Spleen (tissue), 11 donors: ENCODE results near the gene NANOG. TPM values are rescaled to one million over a fixed set of nuclear protein-coding genes. Genes with fewer than 3 reads are reported as not detected.
"Not testable (repeated sequence)": the region's sequence is repeated elsewhere in the genome, so short reads cannot be mapped to it uniquely, and the experiment has no call there.

Experiments used
- DNase-seq: peaks from one replicate; pipeline ENCODE4 v3.0.0-alpha.2; 2020
- H3K27ac ChIP-seq, 8 donors: fragments of 200-600 bp; sonication (generic) in 7 of 8; 1 replicate in 4 of 8; 2 replicates in 4 of 8; pipeline versions ENCODE4 v1.5.0 to v1.8.0; 2016 to 2021; ENCODE audit warnings: inconsistent platforms in 4 of 8, mild to moderate bottlenecking in 4 of 8, moderate library complexity in 1 of 8
- H3K27me3 ChIP-seq, 7 donors: fragments of 200-600 bp; sonication (generic) in 6 of 7; replicated peaks in 1 of 7; 1 replicate in 4 of 7; 2 replicates in 3 of 7; pipeline versions ENCODE4 v1.5.0 to v1.8.0; 2016 to 2021; ENCODE audit warnings: inconsistent platforms in 3 of 7, mild to moderate bottlenecking in 1 of 7
- H3K36me3 ChIP-seq, 6 donors: fragments of 200-600 bp; sonication (generic) in 5 of 6; 1 replicate in 4 of 6; 2 replicates in 2 of 6; pipeline versions ENCODE4 v1.5.0 to v1.8.0; 2016 to 2021; ENCODE audit warnings: inconsistent platforms in 2 of 6
- H3K4me1 ChIP-seq, 6 donors: fragments of 200-600 bp; sonication (generic) in 5 of 6; 1 replicate in 3 of 6; 2 replicates in 3 of 6; pipeline versions ENCODE4 v1.5.0 to v1.8.0; 2016 to 2021; ENCODE audit warnings: inconsistent platforms in 3 of 6
- H3K4me3 ChIP-seq, 8 donors: fragments of 200-600 bp; sonication (generic) in 7 of 8; 1 replicate in 4 of 8; 2 replicates in 4 of 8; pipeline versions ENCODE4 v1.5.0 to v1.8.0; 2016 to 2021; ENCODE audit warnings: inconsistent platforms in 4 of 8, mild to moderate bottlenecking in 4 of 8, moderate library complexity in 2 of 8
- H3K9me3 ChIP-seq, 8 donors: fragments of 200-600 bp; sonication (generic) in 7 of 8; 1 replicate in 4 of 8; 2 replicates in 4 of 8; pipeline versions ENCODE4 v1.5.0 to v1.8.0; 2016 to 2021; ENCODE audit warnings: inconsistent platforms in 4 of 8
- POLR2A ChIP-seq, 3 donors: fragments of 450-650 bp; IDR thresholded peaks; one replicate each; pipeline ENCODE4 v1.5.1; 2017; ENCODE audit warnings: antibody characterized with exemption in 3 of 3, mild to moderate bottlenecking in 1 of 3
- POLR2AphosphoS5 ChIP-seq, 3 donors: sonication (generic); formaldehyde crosslinking; IDR thresholded peaks; one replicate each; pipeline ENCODE4 v1.5.1; 2017; ENCODE audit warnings: antibody characterized with exemption in 3 of 3
- WGBS, 5 donors: extraction: QIAGEN DNeasy Blood & Tissue Kit in 3 of 5; methylation state at CpG; one replicate each; pipeline versions ENCODE4 v1.1.5 to v1.1.7; 2013 to 2018; 5-methylcytosine and 5-hydroxymethylcytosine counted together
- intact Hi-C: fragments of 100-400 bp; cut with DNase I; formaldehyde crosslinking; loops from one replicate; pipeline ENCODE4 v1.15.0; 2023; ENCODE audit warnings: low total_unique reads
- polyA plus RNA-seq, 3 donors: library from polyadenylated mRNA; stranded (reverse); fragments of 200-250 nt; gene quantifications; one replicate each; pipeline ENCODE4 v1.2.1, GENCODE V29; 2013
- total RNA-seq, 7 donors: library from RNA; depleted of rRNA in 3 of 7; stranded (reverse); fragments of >200 nt in 3 of 7; fragmentation: NEBNext Ultra II Directional in 4 of 7; extraction: Animal tissue kit (Norgen Biotek cat#: 25700) in 4 of 7; gene quantifications; one replicate each; pipeline versions ENCODE4 v1.1.0 to v1.2.1, GENCODE V29; 2016 to 2021
- TF ChIP-seq, protein P1 (sequence below), 11 experiments: fragments of 200-600 bp in 7 of 11; fragments of 450-650 bp in 4 of 11; sonication (generic) in 4 of 11; IDR thresholded peaks in 8 of 11; conservative IDR thresholded peaks in 3 of 11; 1 replicate in 7 of 11; 2 replicates in 4 of 11; pipeline versions ENCODE4 v1.4.0 to v1.8.0; 2016 to 2021; ENCODE audit warnings: antibody characterized with exemption in 11 of 11, inconsistent platforms in 4 of 11, mild to moderate bottlenecking in 1 of 11
- donor health status: healthy with polysubstance abuse.
- donor health status: DM: no; HTN: no; CAD: no; lungs with moderate emphysema.
- donor health status: DM: no; HTN: no; CAD: no.
- donor health status: Bipolar disorder and iron deficiency.
- donor health status: healthy.
- donor health status: DM: no; HTN: no; CAD: no.
- donor health status: DM: yes; HTN: yes; CAD: no.

NANOG gene
- total and polyA plus RNA-seq, 10 donors: 0.02 to 0.66 (median 0.37) TPM; not detected in 5

DNA sequence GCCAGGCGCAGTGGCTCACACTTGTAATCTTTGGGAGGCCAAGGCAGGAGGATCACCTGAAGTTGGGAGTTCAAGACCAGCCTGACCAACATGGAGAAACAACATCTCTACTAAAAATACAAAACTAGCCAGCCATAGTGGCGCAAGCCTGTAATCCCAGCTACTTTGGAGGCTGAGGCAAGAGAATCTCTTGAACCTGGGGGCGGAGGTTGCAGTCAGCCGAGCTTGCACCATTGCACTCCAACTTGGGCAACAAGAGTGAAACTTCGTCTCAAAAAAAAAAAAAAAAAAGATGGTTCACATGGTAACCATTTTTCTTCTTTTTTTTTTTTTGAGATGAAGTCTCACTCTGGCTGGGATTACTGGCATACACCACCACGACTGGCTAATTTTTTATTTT is 48.2 kb downstream of the NANOG start:
- H3K4me3 ChIP-seq: peak overlapping the region in 1 of 8 donors; percentile 7
- peak; percentile 87 for DNase-seq
- H3K27ac ChIP-seq: peak overlapping the region in 6 of 8 donors; percentile 48 to 85 (median 65)
- peaks cover 0 to 4% (median 0%) of the 10 kb centered on the region in 7 donors for H3K27me3 ChIP-seq
- 57 to 87% (median 78%) methylated on average over 6 of the region's 6 CpGs for WGBS, 5 donors
- no peaks in the 10 kb centered on the region for H3K36me3 ChIP-seq
- H3K9me3 ChIP-seq: no peaks in the 10 kb centered on the region
- TF ChIP-seq POLR2AphosphoS5 (IDR thresholded peaks at IDR 0.05): no peak
- TF ChIP-seq, protein P1, sequence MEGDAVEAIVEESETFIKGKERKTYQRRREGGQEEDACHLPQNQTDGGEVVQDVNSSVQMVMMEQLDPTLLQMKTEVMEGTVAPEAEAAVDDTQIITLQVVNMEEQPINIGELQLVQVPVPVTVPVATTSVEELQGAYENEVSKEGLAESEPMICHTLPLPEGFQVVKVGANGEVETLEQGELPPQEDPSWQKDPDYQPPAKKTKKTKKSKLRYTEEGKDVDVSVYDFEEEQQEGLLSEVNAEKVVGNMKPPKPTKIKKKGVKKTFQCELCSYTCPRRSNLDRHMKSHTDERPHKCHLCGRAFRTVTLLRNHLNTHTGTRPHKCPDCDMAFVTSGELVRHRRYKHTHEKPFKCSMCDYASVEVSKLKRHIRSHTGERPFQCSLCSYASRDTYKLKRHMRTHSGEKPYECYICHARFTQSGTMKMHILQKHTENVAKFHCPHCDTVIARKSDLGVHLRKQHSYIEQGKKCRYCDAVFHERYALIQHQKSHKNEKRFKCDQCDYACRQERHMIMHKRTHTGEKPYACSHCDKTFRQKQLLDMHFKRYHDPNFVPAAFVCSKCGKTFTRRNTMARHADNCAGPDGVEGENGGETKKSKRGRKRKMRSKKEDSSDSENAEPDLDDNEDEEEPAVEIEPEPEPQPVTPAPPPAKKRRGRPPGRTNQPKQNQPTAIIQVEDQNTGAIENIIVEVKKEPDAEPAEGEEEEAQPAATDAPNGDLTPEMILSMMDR (IDR thresholded peaks at IDR 0.05 in 8 of 11, conservative IDR thresholded peaks at IDR 0.05 in 3 of 11): no peak
- TF ChIP-seq POLR2A (IDR thresholded peaks at IDR 0.05): no peak
- H3K4me1 ChIP-seq: peaks cover 0 to 10% (median 0%) of the 10 kb centered on the region in 6 donors
- intact Hi-C loops: no loop called here

DNA sequence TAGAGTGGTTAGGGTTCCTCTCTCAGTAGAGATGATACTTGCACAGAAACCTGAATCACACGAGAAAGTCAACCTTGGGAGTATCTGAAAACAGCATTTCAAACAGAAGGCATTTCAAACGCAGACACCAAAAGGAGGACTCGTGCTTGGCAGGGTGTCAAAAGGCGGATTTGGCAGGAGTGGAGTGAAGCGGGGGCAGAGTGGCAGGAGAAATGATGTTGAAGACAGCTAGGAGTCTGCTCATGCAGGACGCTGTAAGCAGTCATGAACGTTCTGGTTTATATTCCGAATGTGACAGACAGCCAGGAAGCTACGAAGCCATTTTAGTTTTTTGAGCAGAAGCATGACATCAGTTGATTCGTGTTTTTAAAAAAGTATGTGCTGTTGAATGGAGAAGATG is 50.0 kb downstream of the NANOG start:
- H3K27me3 ChIP-seq, H3K4me3 ChIP-seq, DNase-seq, H3K36me3 ChIP-seq, intact Hi-C loops, H3K9me3 ChIP-seq, H3K27ac ChIP-seq: not testable (repeated sequence)
- 80 to 90% (median 85%) methylated on average over 5 to 10 of the region's 10 CpGs for WGBS, 5 donors
- H3K4me1 ChIP-seq: peaks cover 0 to 14% (median 0%) of the 10 kb centered on the region in 6 donors

DNA sequence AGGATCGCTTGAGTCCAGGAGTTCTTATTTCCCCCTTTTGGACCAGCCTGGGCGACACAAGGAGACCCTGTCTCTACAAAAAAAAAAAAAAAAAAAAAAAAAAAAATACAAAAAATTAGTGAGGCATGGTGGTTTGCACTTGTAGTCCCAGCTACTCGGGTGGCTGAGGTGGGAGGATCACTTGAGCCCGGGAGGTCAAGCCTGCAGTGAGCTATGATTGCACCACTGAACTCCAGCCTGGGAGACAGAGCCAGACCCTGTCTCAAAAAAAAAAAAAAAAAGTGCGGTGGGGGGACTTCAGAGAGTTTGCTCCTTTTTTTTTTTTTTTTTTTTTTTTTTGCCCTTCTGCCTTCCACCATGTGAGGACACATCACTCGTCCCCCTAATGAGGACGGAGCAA is 50.6 kb downstream of the NANOG start:
- H3K27ac ChIP-seq, DNase-seq, H3K36me3 ChIP-seq, H3K4me3 ChIP-seq, H3K9me3 ChIP-seq, intact Hi-C loops: not testable (repeated sequence)
- 77 to 97% (median 87%) methylated on average over 6 to 7 of the region's 7 CpGs for WGBS, 5 donors
- peaks cover 0 to 10% (median 0%) of the 10 kb centered on the region in 7 donors for H3K27me3 ChIP-seq
- peaks cover 0 to 15% (median 0%) of the 10 kb centered on the region in 6 donors for H3K4me1 ChIP-seq

DNA sequence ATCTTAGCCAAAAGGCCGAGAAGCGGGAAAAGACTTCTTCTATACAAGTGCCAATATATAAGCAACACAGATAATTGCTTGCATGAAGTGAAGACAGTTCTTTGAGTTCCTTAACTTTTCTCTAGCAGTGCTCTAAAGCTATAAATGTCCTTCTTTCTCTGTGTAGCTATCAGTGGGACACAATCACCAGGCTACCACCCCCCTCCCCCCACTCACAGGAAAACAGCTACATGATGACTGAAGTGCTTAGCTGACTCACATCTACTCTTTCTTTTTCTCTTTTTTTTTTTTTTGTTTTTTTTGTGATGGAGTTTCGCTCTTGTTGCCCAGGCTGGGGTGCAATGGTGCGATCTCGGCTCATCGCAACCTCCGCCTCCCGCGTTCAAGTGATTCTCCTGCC is 53.2 kb downstream of the NANOG start:
- Histone ChIP-seq H3K27me3 (peaks cover 0 to 14% (median 0%) of the 10 kb centered on the region in 7 donors), H3K27ac (peak overlapping the region in 5 of 8 donors; percentile 72 to 87 (median 80)), H3K4me3 (peak overlapping the region in 1 of 8 donors; percentile 25), H3K4me1 (peaks cover 0 to 15% (median 0%) of the 10 kb centered on the region in 6 donors)
- DNase-seq, H3K9me3 ChIP-seq, H3K36me3 ChIP-seq, intact Hi-C loops: not testable (repeated sequence)
- WGBS, 5 donors: 94 to 98% (median 96%) methylated on average over 9 of the region's 9 CpGs

DNA sequence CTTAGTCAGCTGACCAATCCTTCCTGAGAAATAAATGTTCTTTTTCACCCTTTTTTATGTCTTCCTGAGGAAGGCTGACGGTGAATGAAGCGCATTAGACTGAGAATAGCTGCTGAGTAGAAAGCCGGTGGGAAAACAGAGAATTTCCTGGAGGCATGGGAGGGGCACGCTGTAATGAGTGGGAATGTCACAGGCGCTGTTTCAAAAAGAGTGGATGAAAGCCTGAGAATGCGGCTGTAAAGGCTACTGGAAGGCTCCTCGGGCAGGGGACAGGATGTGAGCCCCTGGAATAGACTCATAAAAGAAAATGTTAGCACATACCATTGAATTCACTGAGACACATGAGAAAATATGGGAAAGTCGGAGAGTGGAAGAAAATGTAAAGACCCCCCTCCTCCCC is 53.9 kb downstream of the NANOG start:
- H3K9me3 ChIP-seq, DNase-seq, H3K36me3 ChIP-seq, intact Hi-C loops: not testable (repeated sequence)
- Histone ChIP-seq H3K27me3 (peaks cover 0 to 14% (median 0%) of the 10 kb centered on the region in 7 donors), H3K4me1 (peaks cover 0 to 11% (median 0%) of the 10 kb centered on the region in 6 donors), H3K4me3 (peak overlapping the region in 1 of 8 donors; percentile 25), H3K27ac (peak overlapping the region in 6 of 8 donors; percentile 36 to 87 (median 76))
- WGBS, 5 donors: 15 to 41% (median 33%) methylated on average over 4 to 6 of the region's 8 CpGs

DNA sequence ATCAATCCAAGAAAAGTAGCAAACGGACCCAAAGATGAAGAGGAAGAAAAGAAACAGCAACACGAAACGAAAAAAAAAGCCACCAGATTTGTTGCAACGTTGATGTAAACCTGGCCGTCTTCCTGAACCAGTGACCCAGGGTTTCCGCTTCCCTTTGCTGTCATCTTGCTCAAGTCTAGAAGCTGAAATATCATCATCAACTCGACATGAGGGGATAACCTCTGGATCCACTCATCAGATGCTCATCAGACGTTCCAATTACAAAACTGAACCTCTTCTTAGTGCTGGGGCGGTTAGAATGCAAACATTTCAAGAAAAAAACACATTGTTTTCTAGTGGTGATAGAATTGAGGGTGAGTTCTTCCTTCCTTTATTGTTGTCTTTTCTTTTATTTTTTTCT is 54.4 kb downstream of the NANOG start:
- 0 to 15% (median 10%) methylated on average over 3 of the region's 9 CpGs for WGBS, 5 donors
- DNase-seq, H3K36me3 ChIP-seq, H3K4me1 ChIP-seq, intact Hi-C loops, H3K9me3 ChIP-seq: not testable (repeated sequence)
- Histone ChIP-seq H3K4me3 (peak overlapping the region in 1 of 8 donors; percentile 43), H3K27me3 (peaks cover 0 to 18% (median 0%) of the 10 kb centered on the region in 7 donors), H3K27ac (peak overlapping the region in 7 of 8 donors; percentile 44 to 88 (median 79))

DNA sequence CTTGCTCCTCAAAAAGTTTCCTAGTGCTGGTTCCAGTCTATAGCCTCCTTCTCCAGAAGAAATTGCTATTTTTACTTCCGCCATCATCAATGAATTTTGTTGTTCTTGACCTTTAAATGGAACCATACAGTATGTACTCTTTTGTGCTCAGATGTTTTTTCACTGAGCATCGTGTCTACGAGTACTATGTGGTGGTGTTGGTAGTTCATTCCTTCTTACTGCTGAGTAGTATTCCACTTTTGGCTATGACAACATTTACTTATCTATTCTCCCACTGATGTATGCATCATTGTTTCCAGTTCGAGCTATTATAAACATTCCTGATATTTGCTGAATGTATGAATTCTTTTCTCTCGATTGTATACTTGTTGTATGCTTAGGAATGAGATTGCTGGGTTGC is 54.9 kb downstream of the NANOG start:
- Histone ChIP-seq H3K4me1 (peaks cover 0 to 6% (median 0%) of the 10 kb centered on the region in 6 donors), H3K36me3 (no peaks in the 10 kb centered on the region), H3K4me3 (peak overlapping the region in 1 of 8 donors; percentile 43), H3K9me3 (no peaks in the 10 kb centered on the region), H3K27me3 (peaks cover 0 to 24% (median 0%) of the 10 kb centered on the region in 7 donors), H3K27ac (peak overlapping the region in 7 of 8 donors; percentile 44 to 88 (median 79))
- TF ChIP-seq POLR2AphosphoS5 (IDR thresholded peaks at IDR 0.05): no peak
- TF ChIP-seq, protein P1 (IDR thresholded peaks at IDR 0.05 in 8 of 11, conservative IDR thresholded peaks at IDR 0.05 in 3 of 11): no peak
- TF ChIP-seq POLR2A (IDR thresholded peaks at IDR 0.05): no peak
- intact Hi-C loops: no loop called here
- WGBS, 5 donors: 78 to 93% (median 88%) methylated on average over 5 of the region's 5 CpGs
- no peak for DNase-seq

DNA sequence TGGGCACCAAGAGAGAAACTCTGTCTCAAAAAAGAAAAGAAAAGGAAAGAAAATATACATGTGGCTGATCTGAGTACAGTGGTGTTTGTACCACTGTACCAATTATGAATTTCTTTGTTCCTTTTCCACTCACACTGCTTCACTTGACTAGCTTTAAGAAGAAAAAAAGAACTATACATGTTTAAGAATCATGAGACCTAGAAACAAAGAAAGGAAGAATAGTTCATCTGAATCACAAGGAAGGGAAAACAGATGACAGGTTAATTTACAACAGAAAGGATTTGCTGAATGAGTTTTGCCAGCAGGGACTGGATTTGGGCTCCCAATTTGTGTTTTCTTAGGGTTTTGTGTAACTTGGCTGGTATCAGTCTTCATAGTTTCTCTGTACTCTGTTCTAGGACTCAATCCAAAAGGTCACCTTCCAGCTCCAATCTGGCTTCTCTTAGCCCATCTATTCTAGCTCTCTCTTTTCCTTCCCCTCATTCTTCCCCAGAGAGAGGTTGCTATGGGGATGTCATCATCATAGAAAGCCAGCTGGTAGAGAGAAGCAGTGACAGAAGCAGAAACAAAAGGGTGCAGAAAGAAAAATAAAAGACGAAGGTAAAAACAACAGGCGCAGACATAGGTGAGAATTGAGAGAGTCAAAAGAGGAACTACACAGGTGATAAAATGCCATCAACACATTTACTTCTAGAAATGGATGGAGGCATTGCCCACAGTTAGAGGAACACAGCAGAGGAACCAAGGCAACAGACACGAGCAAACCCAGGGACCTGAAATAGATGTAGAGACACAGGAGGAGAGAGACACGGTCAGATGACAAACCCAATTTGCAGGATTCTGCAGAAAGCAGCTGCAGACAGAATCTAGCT is 58.3 kb downstream of the NANOG start:
- intact Hi-C loops, H3K36me3 ChIP-seq, DNase-seq, H3K9me3 ChIP-seq, H3K4me3 ChIP-seq, H3K4me1 ChIP-seq: not testable (repeated sequence)
- peak overlapping the region in 2 of 8 donors; percentile 55 to 62 for H3K27ac ChIP-seq
- peaks cover 0 to 28% (median 0%) of the 10 kb centered on the region in 7 donors for H3K27me3 ChIP-seq
- WGBS, 5 donors: 17 to 68% (median 22%) methylated on average over 2 to 4 of the region's 4 CpGs
